NCI-H1105 treated with DMSO at 0.1 percent for 48 hours (cell line): ENCODE measurements around the gene NHSL2.

ENCODE experiments used
- DNase-seq: peaks from one replicate; lab custom pipeline; 2025; lab: John Stamatoyannopoulos, UW

NHSL2 gene

GRCh38 chrX:72180539-72180938 lies 269.9 kb downstream of the NHSL2 start:
- no peak for DNase-seq

GRCh38 chrX:72181178-72182125 lies 270.8 kb downstream of the NHSL2 start, which contains the start of gene PIN4:
TSS of gene PIN4 (plus strand) at chrX:72181757. CDS start at chrX:72181786, 29 bp downstream.
- peak; percentile 95 for DNase-seq

- no peak for DNase-seq
Observed at GRCh38 chrX:72182924-72183323, 272.3 kb downstream of the NHSL2 start.

- DNase-seq, result no peak
Observed at GRCh38 chrX:72201836-72202536, 291.3 kb downstream of the NHSL2 start.
